Liver (tissue), 9 donors: ENCODE data around the gene CLDN14. TPM values are rescaled to one million over a fixed set of nuclear protein-coding genes. Genes with fewer than 3 reads are reported as not detected.

ENCODE experiments used
- DNase-seq: peaks from one replicate; pipeline ENCODE4 v3.0.0-alpha.2; 2017; ENCODE audit warnings: low spot score
- H3K27ac ChIP-seq, 2 donors: one replicate each; pipeline ENCODE4 v1.7.0; 2013; ENCODE audit warnings: inconsistent platforms in 2 of 2, low read length in 2 of 2, control low read depth in 1 of 2, low read depth in 1 of 2, mild to moderate bottlenecking in 1 of 2
- H3K27me3 ChIP-seq, 4 donors: one replicate each; pipeline versions ENCODE4 v1.6.1 to v1.7.0; 2013; ENCODE audit warnings: low read length in 3 of 4, inconsistent platforms in 1 of 4, mild to moderate bottlenecking in 1 of 4, moderate library complexity in 1 of 4; ENCODE audit not compliant: control insufficient read depth in 4 of 4, insufficient read depth in 4 of 4
- H3K36me3 ChIP-seq, 4 donors: one replicate each; pipeline versions ENCODE4 v1.6.1 to v1.7.0; 2013; ENCODE audit warnings: low read length in 3 of 4, mild to moderate bottlenecking in 3 of 4, low read depth in 1 of 4, moderate library complexity in 1 of 4; ENCODE audit not compliant: control insufficient read depth in 4 of 4, insufficient read depth in 3 of 4
- H3K4me1 ChIP-seq, 4 donors: one replicate each; pipeline versions ENCODE4 v1.6.1 to v1.7.0; 2013; ENCODE audit warnings: low read length in 3 of 4, mild to moderate bottlenecking in 3 of 4, moderate library complexity in 1 of 4; ENCODE audit not compliant: control insufficient read depth in 4 of 4, insufficient read depth in 4 of 4
- H3K4me3 ChIP-seq, 3 donors: one replicate each; pipeline versions ENCODE4 v1.6.1 to v1.7.0; 2013; ENCODE audit warnings: low read length in 3 of 3, control low read depth in 1 of 3, low read depth in 1 of 3, mild to moderate bottlenecking in 1 of 3
- H3K9ac ChIP-seq, 2 donors: one replicate each; pipeline ENCODE4 v1.7.0; 2013; ENCODE audit warnings: low read length in 2 of 2, mild to moderate bottlenecking in 2 of 2, moderate library complexity in 2 of 2, control low read depth in 1 of 2, low read depth in 1 of 2
- H3K9me3 ChIP-seq, 4 donors: one replicate each; pipeline versions ENCODE4 v1.6.1 to v1.7.0; 2013; ENCODE audit warnings: low read length in 3 of 4; ENCODE audit not compliant: control insufficient read depth in 4 of 4
- EGR1 ChIP-seq, 2 donors: IDR thresholded peaks; 2 replicates each; pipeline ENCODE4 v1.6.1; 2016 to 2018; ENCODE audit warnings: antibody characterized with exemption in 2 of 2, low read depth in 2 of 2
- FOXA1 ChIP-seq: IDR thresholded peaks from 2 replicates; pipeline ENCODE4 v1.6.1; 2016; ENCODE audit warnings: antibody characterized with exemption
- FOXA2 ChIP-seq: IDR thresholded peaks from 2 replicates; pipeline ENCODE4 v1.6.1; 2016; ENCODE audit warnings: antibody characterized with exemption
- GABPA ChIP-seq, 2 donors: IDR thresholded peaks in 1 of 2; conservative IDR thresholded peaks in 1 of 2; 2 replicates each; pipeline ENCODE4 v1.6.1; 2016; ENCODE audit warnings: antibody characterized with exemption in 2 of 2, mild to moderate bottlenecking in 1 of 2, moderate library complexity in 1 of 2
- HNF4A ChIP-seq, 2 donors: conservative IDR thresholded peaks; 2 replicates each; pipeline ENCODE4 v1.6.1; 2016; ENCODE audit warnings: antibody characterized with exemption in 2 of 2, mild to moderate bottlenecking in 2 of 2
- HNF4G ChIP-seq: IDR thresholded peaks from 2 replicates; pipeline ENCODE4 v1.6.1; 2016; ENCODE audit warnings: antibody characterized with exemption
- JUND ChIP-seq, 2 donors: IDR thresholded peaks; 2 replicates each; pipeline ENCODE4 v1.6.1; 2016; ENCODE audit warnings: antibody characterized with exemption in 2 of 2
- NR2F2 ChIP-seq: IDR thresholded peaks from 2 replicates; pipeline ENCODE4 v1.6.1; 2016; ENCODE audit warnings: antibody characterized with exemption
- RAD21 ChIP-seq, 2 donors: IDR thresholded peaks; 2 replicates each; pipeline ENCODE4 v1.6.1; 2016; ENCODE audit warnings: antibody characterized with exemption in 2 of 2, mild to moderate bottlenecking in 2 of 2
- RXRA ChIP-seq, 2 donors: IDR thresholded peaks; 2 replicates each; pipeline ENCODE4 v1.6.1; 2017 to 2018; ENCODE audit warnings: antibody characterized with exemption in 2 of 2, mild to moderate bottlenecking in 1 of 2
- SP1 ChIP-seq: IDR thresholded peaks from 2 replicates; pipeline ENCODE4 v1.6.1; 2018; ENCODE audit warnings: antibody characterized with exemption, mild to moderate bottlenecking
- TAF1 ChIP-seq: conservative IDR thresholded peaks from 2 replicates; pipeline ENCODE4 v1.6.1; 2016; ENCODE audit warnings: antibody characterized with exemption, mild to moderate bottlenecking
- YY1 ChIP-seq: IDR thresholded peaks from 2 replicates; pipeline ENCODE4 v1.6.1; 2016; ENCODE audit warnings: antibody characterized with exemption, mild to moderate bottlenecking
- WGBS: extraction: QIAGEN DNeasy Blood & Tissue Kit; methylation state at CpG from one replicate; pipeline ENCODE4 v1.1.7; 2013; 5-methylcytosine and 5-hydroxymethylcytosine counted together
- polyA plus RNA-seq, 2 donors: library from polyadenylated mRNA; stranded (reverse) in 1 of 2; unstranded in 1 of 2; fragments of 200-250 nt in 1 of 2; fragments of >200 nt in 1 of 2; fragmentation: Nextera tagmentation in 1 of 2; extraction: Ambion mirVana in 1 of 2; gene quantifications; one replicate each; pipeline versions ENCODE4 v1.2.1 to v1.2.3, GENCODE V29; 2013 to 2015
- total RNA-seq, 2 donors: library from RNA; depleted of rRNA; stranded (reverse); fragments of >200 nt; gene quantifications; one replicate each; pipeline ENCODE4 v1.2.3, GENCODE V29; 2014
- TF ChIP-seq, protein P1 (sequence below): fragments of 150-350 bp; IDR thresholded peaks from 2 replicates; pipeline ENCODE4 v1.5.1; 2017; ENCODE audit warnings: improper control_type of control experiment, low read depth, low read length; ENCODE audit not compliant: missing input control
- TF ChIP-seq, protein P2 (sequence below): IDR thresholded peaks from 2 replicates; pipeline ENCODE4 v1.6.1; 2016; ENCODE audit warnings: antibody characterized with exemption
- TF ChIP-seq, protein P3 (sequence below): IDR thresholded peaks from 2 replicates; pipeline ENCODE4 v1.6.1; 2016; ENCODE audit warnings: antibody characterized with exemption
- TF ChIP-seq, protein P4 (sequence below): IDR thresholded peaks from 2 replicates; pipeline ENCODE4 v1.6.1; 2016; ENCODE audit warnings: antibody characterized with exemption
- TF ChIP-seq, protein P5 (sequence below): IDR thresholded peaks from 2 replicates; pipeline ENCODE4 v1.6.1; 2016; ENCODE audit warnings: antibody characterized with exemption, mild to moderate bottlenecking
- donor health status: healthy.
- donor health status: healthy.
- donor health status: healthy.
- donor health status: healthy.
- donor health status: healthy.

Gene CLDN14
- total and polyA plus RNA-seq, 4 donors, result 6.3 to 19.4 (median 13.4) TPM

DNA sequence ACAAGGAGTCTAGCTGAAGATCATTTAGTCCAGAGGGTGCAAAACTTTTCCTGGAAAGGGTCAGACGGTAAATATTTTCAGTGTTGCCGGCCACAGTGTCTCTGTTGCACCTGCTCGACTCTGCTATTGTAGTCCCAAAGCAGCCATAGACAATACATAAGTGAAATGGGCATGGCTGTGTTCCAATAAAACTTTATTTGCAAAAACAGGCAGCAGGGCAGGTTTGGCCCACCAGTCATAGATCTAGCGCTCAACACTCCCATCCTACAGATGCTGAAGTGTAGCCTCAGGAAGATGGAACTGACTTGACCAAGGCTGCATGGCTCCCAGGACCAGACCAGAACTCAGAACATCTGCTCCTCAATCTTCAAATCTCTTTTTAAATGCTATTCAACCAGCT is 46.2 kb upstream of the CLDN14 start:
- TF ChIP-seq RAD21 (IDR thresholded peaks at IDR 0.05) (no peak), SP1 (no peak), RXRA (IDR thresholded peaks at IDR 0.05) (no peak), HNF4G (no peak), GABPA (IDR thresholded peaks at IDR 0.05 in 1 of 2, conservative IDR thresholded peaks at IDR 0.05 in 1 of 2) (no peak), FOXA2 (no peak), HNF4A (conservative IDR thresholded peaks at IDR 0.05) (no peak), TAF1 (no peak), FOXA1 (no peak), JUND (IDR thresholded peaks at IDR 0.05) (no peak), EGR1 (IDR thresholded peaks at IDR 0.05; ENCODE audit: low read depth in 2 of 2) (no peak), NR2F2 (no peak), YY1 (no peak)
- TF ChIP-seq, protein P1, sequence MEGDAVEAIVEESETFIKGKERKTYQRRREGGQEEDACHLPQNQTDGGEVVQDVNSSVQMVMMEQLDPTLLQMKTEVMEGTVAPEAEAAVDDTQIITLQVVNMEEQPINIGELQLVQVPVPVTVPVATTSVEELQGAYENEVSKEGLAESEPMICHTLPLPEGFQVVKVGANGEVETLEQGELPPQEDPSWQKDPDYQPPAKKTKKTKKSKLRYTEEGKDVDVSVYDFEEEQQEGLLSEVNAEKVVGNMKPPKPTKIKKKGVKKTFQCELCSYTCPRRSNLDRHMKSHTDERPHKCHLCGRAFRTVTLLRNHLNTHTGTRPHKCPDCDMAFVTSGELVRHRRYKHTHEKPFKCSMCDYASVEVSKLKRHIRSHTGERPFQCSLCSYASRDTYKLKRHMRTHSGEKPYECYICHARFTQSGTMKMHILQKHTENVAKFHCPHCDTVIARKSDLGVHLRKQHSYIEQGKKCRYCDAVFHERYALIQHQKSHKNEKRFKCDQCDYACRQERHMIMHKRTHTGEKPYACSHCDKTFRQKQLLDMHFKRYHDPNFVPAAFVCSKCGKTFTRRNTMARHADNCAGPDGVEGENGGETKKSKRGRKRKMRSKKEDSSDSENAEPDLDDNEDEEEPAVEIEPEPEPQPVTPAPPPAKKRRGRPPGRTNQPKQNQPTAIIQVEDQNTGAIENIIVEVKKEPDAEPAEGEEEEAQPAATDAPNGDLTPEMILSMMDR, result no peak
- TF ChIP-seq, protein P2, sequence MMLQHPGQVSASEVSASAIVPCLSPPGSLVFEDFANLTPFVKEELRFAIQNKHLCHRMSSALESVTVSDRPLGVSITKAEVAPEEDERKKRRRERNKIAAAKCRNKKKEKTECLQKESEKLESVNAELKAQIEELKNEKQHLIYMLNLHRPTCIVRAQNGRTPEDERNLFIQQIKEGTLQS, result no peak
- TF ChIP-seq, protein P3, sequence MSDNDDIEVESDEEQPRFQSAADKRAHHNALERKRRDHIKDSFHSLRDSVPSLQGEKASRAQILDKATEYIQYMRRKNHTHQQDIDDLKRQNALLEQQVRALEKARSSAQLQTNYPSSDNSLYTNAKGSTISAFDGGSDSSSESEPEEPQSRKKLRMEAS, result no peak
- TF ChIP-seq, protein P4, sequence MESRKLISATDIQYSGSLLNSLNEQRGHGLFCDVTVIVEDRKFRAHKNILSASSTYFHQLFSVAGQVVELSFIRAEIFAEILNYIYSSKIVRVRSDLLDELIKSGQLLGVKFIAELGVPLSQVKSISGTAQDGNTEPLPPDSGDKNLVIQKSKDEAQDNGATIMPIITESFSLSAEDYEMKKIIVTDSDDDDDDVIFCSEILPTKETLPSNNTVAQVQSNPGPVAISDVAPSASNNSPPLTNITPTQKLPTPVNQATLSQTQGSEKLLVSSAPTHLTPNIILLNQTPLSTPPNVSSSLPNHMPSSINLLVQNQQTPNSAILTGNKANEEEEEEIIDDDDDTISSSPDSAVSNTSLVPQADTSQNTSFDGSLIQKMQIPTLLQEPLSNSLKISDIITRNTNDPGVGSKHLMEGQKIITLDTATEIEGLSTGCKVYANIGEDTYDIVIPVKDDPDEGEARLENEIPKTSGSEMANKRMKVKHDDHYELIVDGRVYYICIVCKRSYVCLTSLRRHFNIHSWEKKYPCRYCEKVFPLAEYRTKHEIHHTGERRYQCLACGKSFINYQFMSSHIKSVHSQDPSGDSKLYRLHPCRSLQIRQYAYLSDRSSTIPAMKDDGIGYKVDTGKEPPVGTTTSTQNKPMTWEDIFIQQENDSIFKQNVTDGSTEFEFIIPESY, result no peak

DNA sequence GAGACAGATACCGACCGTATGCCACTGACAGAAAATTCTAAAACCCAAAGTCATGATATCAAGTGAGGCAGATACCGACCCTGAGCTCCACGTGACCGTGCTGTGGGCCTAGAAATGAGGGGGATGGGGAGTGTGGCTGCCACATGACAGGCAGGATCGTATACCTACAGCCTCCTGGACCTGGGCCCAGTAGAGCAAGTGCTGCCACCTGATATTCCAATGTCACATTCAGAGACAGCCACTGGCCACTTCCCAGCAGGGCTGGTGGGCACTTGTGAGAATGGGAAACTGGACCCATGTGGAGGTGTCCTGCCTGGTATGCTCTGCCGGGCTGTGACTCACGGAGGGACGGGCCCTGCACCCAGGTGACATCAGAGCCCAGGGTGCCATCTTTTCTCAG is 44.6 kb upstream of the CLDN14 start:
- WGBS, result 92% methylated on average over 9 of the region's 9 CpGs
- TF ChIP-seq, protein P4, result no peak
- TF ChIP-seq, protein P1, result no peak
- no peak for TF ChIP-seq FOXA1
- TF ChIP-seq FOXA2, result no peak
- TF ChIP-seq RXRA (IDR thresholded peaks at IDR 0.05), result no peak
- TF ChIP-seq GABPA (IDR thresholded peaks at IDR 0.05 in 1 of 2, conservative IDR thresholded peaks at IDR 0.05 in 1 of 2), result no peak
- TF ChIP-seq, protein P3, result no peak
- no peak for TF ChIP-seq RAD21 (IDR thresholded peaks at IDR 0.05)
- TF ChIP-seq JUND (IDR thresholded peaks at IDR 0.05), result no peak
- no peak for TF ChIP-seq HNF4A (conservative IDR thresholded peaks at IDR 0.05)
- TF ChIP-seq, protein P5, sequence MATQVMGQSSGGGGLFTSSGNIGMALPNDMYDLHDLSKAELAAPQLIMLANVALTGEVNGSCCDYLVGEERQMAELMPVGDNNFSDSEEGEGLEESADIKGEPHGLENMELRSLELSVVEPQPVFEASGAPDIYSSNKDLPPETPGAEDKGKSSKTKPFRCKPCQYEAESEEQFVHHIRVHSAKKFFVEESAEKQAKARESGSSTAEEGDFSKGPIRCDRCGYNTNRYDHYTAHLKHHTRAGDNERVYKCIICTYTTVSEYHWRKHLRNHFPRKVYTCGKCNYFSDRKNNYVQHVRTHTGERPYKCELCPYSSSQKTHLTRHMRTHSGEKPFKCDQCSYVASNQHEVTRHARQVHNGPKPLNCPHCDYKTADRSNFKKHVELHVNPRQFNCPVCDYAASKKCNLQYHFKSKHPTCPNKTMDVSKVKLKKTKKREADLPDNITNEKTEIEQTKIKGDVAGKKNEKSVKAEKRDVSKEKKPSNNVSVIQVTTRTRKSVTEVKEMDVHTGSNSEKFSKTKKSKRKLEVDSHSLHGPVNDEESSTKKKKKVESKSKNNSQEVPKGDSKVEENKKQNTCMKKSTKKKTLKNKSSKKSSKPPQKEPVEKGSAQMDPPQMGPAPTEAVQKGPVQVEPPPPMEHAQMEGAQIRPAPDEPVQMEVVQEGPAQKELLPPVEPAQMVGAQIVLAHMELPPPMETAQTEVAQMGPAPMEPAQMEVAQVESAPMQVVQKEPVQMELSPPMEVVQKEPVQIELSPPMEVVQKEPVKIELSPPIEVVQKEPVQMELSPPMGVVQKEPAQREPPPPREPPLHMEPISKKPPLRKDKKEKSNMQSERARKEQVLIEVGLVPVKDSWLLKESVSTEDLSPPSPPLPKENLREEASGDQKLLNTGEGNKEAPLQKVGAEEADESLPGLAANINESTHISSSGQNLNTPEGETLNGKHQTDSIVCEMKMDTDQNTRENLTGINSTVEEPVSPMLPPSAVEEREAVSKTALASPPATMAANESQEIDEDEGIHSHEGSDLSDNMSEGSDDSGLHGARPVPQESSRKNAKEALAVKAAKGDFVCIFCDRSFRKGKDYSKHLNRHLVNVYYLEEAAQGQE, result no peak
- TF ChIP-seq NR2F2, result no peak
- TF ChIP-seq, protein P2, result no peak
- TF ChIP-seq YY1, result no peak
- TF ChIP-seq EGR1 (IDR thresholded peaks at IDR 0.05; ENCODE audit: low read depth in 2 of 2), result no peak
- no peak for TF ChIP-seq HNF4G
- TF ChIP-seq TAF1, result no peak

More for the DNA sequence above, 46.2 kb upstream of the CLDN14 start:
- H3K27me3 ChIP-seq, result no peaks in the 10 kb centered on the region
- H3K4me3 ChIP-seq, result no peak overlapping the region
- no peaks in the 10 kb centered on the region for H3K36me3 ChIP-seq
- 97% methylated on average over 4 of the region's 4 CpGs for WGBS
- H3K27ac ChIP-seq, result no peak overlapping the region
- no peaks in the 10 kb centered on the region for H3K9me3 ChIP-seq
- no peaks in the 10 kb centered on the region for H3K4me1 ChIP-seq
- DNase-seq, result no peak
- H3K9ac ChIP-seq, result no peak overlapping the region

More for the DNA sequence above, 44.6 kb upstream of the CLDN14 start:
- H3K27ac ChIP-seq, result no peak overlapping the region
- no peak for DNase-seq
- H3K4me3 ChIP-seq, result no peak overlapping the region
- H3K9ac ChIP-seq, result no peak overlapping the region
- H3K4me1 ChIP-seq, result no peaks in the 10 kb centered on the region
- no peaks in the 10 kb centered on the region for H3K36me3 ChIP-seq
- H3K27me3 ChIP-seq, result no peaks in the 10 kb centered on the region
- H3K9me3 ChIP-seq, result no peaks in the 10 kb centered on the region
